MM.1S (cell line): ENCODE results near the gene F3.

ENCODE experiments used
- DNase-seq: peaks from one replicate; pipeline ENCODE4 v3.0.0-alpha.2; 2015
- H2AFZ ChIP-seq: fragments of 300-600 bp; sonication (generic); 2 replicates; pipeline ENCODE4 v1.6.0; 2016; ENCODE audit warnings: antibody characterized with exemption, low read length
- H3F3A ChIP-seq: fragments of 300-600 bp; sonication (generic); 2 replicates; pipeline ENCODE4 v1.6.1; 2016; ENCODE audit warnings: mild to moderate bottlenecking, antibody characterized with exemption, low read length, moderate library complexity, mixed read lengths; ENCODE audit not compliant: insufficient read depth
- H3K27ac ChIP-seq: fragments of 300-600 bp; sonication (generic); 2 replicates; pipeline ENCODE4 v1.5.1; 2016; ENCODE audit warnings: mild to moderate bottlenecking, low read length
- H3K27me3 ChIP-seq: fragments of 300-600 bp; sonication (generic); replicated peaks from 2 replicates; pipeline ENCODE4 v1.6.0; 2016; ENCODE audit warnings: low read length; ENCODE audit not compliant: insufficient read depth
- H3K36me3 ChIP-seq: fragments of 300-600 bp; sonication (generic); replicated peaks from 2 replicates; pipeline ENCODE4 v1.6.1; 2016; ENCODE audit warnings: mild to moderate bottlenecking, low read length, mixed read lengths; ENCODE audit not compliant: insufficient read depth
- H3K4me1 ChIP-seq: fragments of 300-600 bp; sonication (generic); 2 replicates; pipeline ENCODE4 v1.6.1; 2016; ENCODE audit warnings: low read length, mixed read lengths
- H3K4me2 ChIP-seq: fragments of 300-600 bp; sonication (generic); 2 replicates; pipeline ENCODE4 v1.6.0; 2016; ENCODE audit warnings: low read depth, low read length
- H3K4me3 ChIP-seq: fragments of 300-600 bp; sonication (generic); 2 replicates; pipeline ENCODE4 v1.5.1; 2016; ENCODE audit warnings: low read length, mixed read lengths
- H3K79me2 ChIP-seq: fragments of 300-600 bp; sonication (generic); 2 replicates; pipeline ENCODE4 v1.6.1; 2016; ENCODE audit warnings: mixed run types, low read length, mixed read lengths
- H3K9ac ChIP-seq: fragments of 300-600 bp; sonication (generic); 2 replicates; pipeline ENCODE4 v1.6.1; 2016; ENCODE audit warnings: low read length, mixed read lengths
- H3K9me2 ChIP-seq: fragments of 300-600 bp; sonication (generic); replicated peaks from 2 replicates; pipeline ENCODE4 v1.6.1; 2016; ENCODE audit warnings: mild to moderate bottlenecking, low read length, mixed read lengths; ENCODE audit not compliant: insufficient read depth
- H3K9me3 ChIP-seq: fragments of 300-600 bp; sonication (generic); replicated peaks from 2 replicates; pipeline ENCODE4 v1.6.1; 2016; ENCODE audit warnings: mild to moderate bottlenecking, low read length, mixed read lengths; ENCODE audit not compliant: insufficient read depth
- H4K20me1 ChIP-seq: fragments of 300-600 bp; sonication (generic); 2 replicates; pipeline ENCODE4 v1.6.1; 2016; ENCODE audit warnings: mild to moderate bottlenecking, low read length, moderate library complexity, mixed read lengths; ENCODE audit not compliant: insufficient read depth
- CTCF ChIP-seq: fragments of 300-600 bp; sonication (generic); IDR thresholded peaks from 2 replicates; pipeline ENCODE4 v1.5.1; 2016; ENCODE audit warnings: antibody characterized with exemption, low read length, mixed read lengths
- EZH2 ChIP-seq: fragments of 300-600 bp; sonication (generic); optimal IDR thresholded peaks from 2 replicates; pipeline ENCODE3; 2017; ENCODE audit warnings: low read depth, mild to moderate bottlenecking, antibody characterized with exemption, low read length, mixed read lengths
- EZH2phosphoT487 ChIP-seq: fragments of 300-600 bp; sonication (generic); IDR thresholded peaks from 2 replicates; pipeline ENCODE4 v1.6.1; 2018; ENCODE audit warnings: antibody characterized with exemption, low read length

The F3 gene

GRCh38 chr1:94565901-94566300 lies 24.3 kb upstream of the F3 start:
- Histone ChIP-seq H3K27me3 (no peaks in the 10 kb centered on the region), H3K4me1 (no peaks in the 10 kb centered on the region), H3K36me3 (no peaks in the 10 kb centered on the region), H3K4me2 (no peak overlapping the region), H2AFZ (no peak overlapping the region), H4K20me1 (no peaks in the 10 kb centered on the region), H3K27ac (no peak overlapping the region), H3K4me3 (no peak overlapping the region), H3K9me2 (no peaks in the 10 kb centered on the region), H3F3A (no peaks in the 10 kb centered on the region), H3K79me2 (no peaks in the 10 kb centered on the region), H3K9me3 (no peaks in the 10 kb centered on the region), H3K9ac (no peak overlapping the region)
- TF ChIP-seq CTCF (no peak), EZH2phosphoT487 (no peak), EZH2 (no peak)
- no peak for DNase-seq

- no peaks in the 10 kb centered on the region for H3F3A ChIP-seq
- H3K4me2 ChIP-seq, result no peak overlapping the region
- no peak overlapping the region for H3K27ac ChIP-seq
- H2AFZ ChIP-seq, result no peak overlapping the region
- no peaks in the 10 kb centered on the region for H3K9me3 ChIP-seq
- no peaks in the 10 kb centered on the region for H3K27me3 ChIP-seq
- no peak overlapping the region for H3K9ac ChIP-seq
- no peaks in the 10 kb centered on the region for H4K20me1 ChIP-seq
- no peak overlapping the region for H3K4me3 ChIP-seq
- H3K4me1 ChIP-seq, result no peaks in the 10 kb centered on the region
- no peaks in the 10 kb centered on the region for H3K9me2 ChIP-seq
- H3K36me3 ChIP-seq, result no peaks in the 10 kb centered on the region
- no peaks in the 10 kb centered on the region for H3K79me2 ChIP-seq
- DNase-seq, result no peak
- no peak for TF ChIP-seq EZH2phosphoT487
Observed at GRCh38 chr1:94562519-94563260, 21.1 kb upstream of the F3 start.

GRCh38 chr1:94560333-94560732 lies 18.8 kb upstream of the F3 start:
- H3K4me3 ChIP-seq, result no peak overlapping the region
- H4K20me1 ChIP-seq, result no peaks in the 10 kb centered on the region
- no peak overlapping the region for H2AFZ ChIP-seq
- H3K36me3 ChIP-seq, result no peaks in the 10 kb centered on the region
- H3K9ac ChIP-seq, result no peak overlapping the region
- H3F3A ChIP-seq, result no peaks in the 10 kb centered on the region
- no peaks in the 10 kb centered on the region for H3K4me1 ChIP-seq
- TF ChIP-seq CTCF (no peak), EZH2phosphoT487 (no peak), EZH2 (no peak)
- H3K9me3 ChIP-seq, result no peaks in the 10 kb centered on the region
- H3K9me2 ChIP-seq, result no peaks in the 10 kb centered on the region
- no peak overlapping the region for H3K4me2 ChIP-seq
- H3K27me3 ChIP-seq, result no peaks in the 10 kb centered on the region
- no peak overlapping the region for H3K27ac ChIP-seq
- H3K79me2 ChIP-seq, result no peaks in the 10 kb centered on the region
- no peak for DNase-seq

GRCh38 chr1:94559921-94560320 lies 18.4 kb upstream of the F3 start:
- H3F3A ChIP-seq, result no peaks in the 10 kb centered on the region
- H3K9me2 ChIP-seq, result no peaks in the 10 kb centered on the region
- H3K9ac ChIP-seq, result no peak overlapping the region
- no peaks in the 10 kb centered on the region for H3K36me3 ChIP-seq
- H3K4me1 ChIP-seq, result no peaks in the 10 kb centered on the region
- no peak overlapping the region for H3K27ac ChIP-seq
- no peak for TF ChIP-seq CTCF
- no peak for TF ChIP-seq EZH2
- no peak for TF ChIP-seq EZH2phosphoT487
- no peaks in the 10 kb centered on the region for H3K27me3 ChIP-seq
- no peak overlapping the region for H3K4me2 ChIP-seq
- H3K79me2 ChIP-seq, result no peaks in the 10 kb centered on the region
- H3K9me3 ChIP-seq, result no peaks in the 10 kb centered on the region
- no peak overlapping the region for H3K4me3 ChIP-seq
- no peak for DNase-seq
- H4K20me1 ChIP-seq, result no peaks in the 10 kb centered on the region
- no peak overlapping the region for H2AFZ ChIP-seq
